Eye (tissue), 1 donor: ENCODE measurements around the gene AP3S2.
A peak's percentile ranks its signal among the peaks of the same experiment; 100 is the strongest.
"Not testable (repeated sequence)": the region's sequence is repeated elsewhere in the genome, so short reads cannot be mapped to it uniquely, and the experiment has no call there.

ENCODE experiments used
- DNase-seq: peaks from one replicate; pipeline ENCODE4 v3.0.0-alpha.2; 2015

Gene AP3S2

DNA sequence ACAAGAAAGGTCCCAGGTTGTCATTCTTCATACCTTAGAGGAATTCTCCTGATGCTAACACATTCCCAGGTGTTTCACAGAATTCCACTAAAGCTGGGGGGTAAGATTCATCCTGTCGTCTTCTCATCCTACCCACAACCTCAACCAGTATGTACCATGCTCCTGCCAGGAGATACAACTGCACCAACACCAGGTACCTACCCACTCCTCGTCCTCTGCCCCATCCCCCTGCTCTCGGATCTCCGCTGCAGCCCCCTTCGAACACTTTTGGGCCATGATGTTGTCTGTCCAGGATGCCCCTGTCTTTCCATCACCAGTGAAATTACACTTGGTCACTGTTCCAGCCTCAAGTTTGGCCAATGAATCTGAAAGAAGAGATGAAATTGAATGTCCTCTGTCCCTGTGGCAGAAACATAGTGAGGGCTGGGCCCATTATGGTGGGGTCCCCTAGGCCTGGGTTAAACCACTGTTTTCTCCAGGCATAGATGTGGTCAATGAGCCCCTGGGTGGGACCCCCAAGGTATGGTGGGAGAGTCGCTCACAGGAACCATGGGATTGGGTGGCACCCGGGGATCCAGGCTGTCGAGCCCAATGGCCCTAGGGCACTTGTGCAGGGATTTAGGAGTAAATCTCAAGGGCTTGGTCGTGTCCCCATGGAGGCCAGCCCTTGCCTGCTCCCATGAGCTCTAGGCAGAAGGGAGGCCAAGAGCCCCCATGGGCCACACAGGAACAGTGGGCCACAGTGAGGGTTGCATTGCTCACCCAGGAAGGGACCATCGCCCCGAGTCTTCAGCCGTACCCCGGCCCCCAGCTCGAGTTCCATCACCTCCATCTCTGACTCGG lies 9.4 kb upstream of the AP3S2 start:
- DNase-seq = no peak

- DNase-seq = no peak
Observed at GRCh38 chr15:89900849-89901248, 7.1 kb upstream of the AP3S2 start.

GRCh38 chr15:89899951-89900567 lies 6.3 kb upstream of the AP3S2 start:
- no peak for DNase-seq

DNA sequence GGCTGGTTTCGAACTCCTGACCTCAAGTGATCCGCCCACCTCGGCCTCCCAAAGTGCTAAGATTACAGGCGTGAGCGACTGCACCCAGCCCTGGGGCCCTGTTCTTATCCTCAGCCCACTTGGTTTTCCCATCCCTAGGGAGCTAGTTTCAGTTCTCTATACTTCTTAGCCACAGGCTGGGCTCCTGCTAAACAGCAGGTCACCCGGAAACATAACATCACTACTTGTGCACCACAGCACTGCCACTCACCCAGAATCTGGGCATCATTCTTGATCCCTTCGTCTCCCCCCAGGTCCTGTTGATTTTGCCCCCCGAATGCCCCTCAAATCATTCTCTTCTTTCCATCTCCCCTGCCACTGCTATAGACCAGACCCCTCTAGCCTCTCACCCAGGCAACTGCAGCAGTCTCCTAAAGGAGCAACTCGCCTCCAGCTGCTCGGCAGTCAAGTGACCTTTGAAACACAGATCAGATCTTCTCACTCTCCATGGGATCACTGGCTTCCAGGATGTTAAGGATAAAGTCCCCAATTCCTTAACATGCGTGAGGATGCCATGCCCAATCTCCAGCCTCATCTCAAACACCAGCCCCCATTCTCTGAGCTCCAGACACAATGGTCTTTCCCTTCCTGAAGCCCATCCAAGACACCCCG lies 5.6 kb upstream of the AP3S2 start:
- no peak for DNase-seq

- DNase-seq = peak; percentile 28
Observed at GRCh38 chr15:89898614-89899294, 5.0 kb upstream of the AP3S2 start.

DNA sequence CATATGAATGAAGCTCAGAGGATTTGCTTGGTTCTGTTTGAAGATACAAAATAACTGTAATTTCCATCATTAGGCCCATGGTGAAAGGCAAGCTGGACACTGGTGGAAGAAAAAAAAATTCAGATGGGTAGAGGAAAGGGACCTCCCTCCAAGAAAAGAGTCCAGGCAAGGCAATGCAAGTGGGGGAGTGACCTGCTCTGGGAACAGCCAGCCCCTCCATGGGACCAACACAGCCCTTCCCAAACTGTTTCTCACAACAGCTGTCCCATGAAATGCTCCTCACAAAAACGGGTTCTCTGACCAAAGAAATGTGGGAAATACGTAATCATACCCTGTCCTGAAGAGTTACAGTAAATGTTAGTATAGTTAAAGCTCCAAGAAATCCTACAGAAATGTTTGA lies 4.4 kb upstream of the AP3S2 start:
- DNase-seq = no peak

- DNase-seq = no peak
Observed at GRCh38 chr15:89893027-89893426, 767 bp downstream of the AP3S2 start.

DNA sequence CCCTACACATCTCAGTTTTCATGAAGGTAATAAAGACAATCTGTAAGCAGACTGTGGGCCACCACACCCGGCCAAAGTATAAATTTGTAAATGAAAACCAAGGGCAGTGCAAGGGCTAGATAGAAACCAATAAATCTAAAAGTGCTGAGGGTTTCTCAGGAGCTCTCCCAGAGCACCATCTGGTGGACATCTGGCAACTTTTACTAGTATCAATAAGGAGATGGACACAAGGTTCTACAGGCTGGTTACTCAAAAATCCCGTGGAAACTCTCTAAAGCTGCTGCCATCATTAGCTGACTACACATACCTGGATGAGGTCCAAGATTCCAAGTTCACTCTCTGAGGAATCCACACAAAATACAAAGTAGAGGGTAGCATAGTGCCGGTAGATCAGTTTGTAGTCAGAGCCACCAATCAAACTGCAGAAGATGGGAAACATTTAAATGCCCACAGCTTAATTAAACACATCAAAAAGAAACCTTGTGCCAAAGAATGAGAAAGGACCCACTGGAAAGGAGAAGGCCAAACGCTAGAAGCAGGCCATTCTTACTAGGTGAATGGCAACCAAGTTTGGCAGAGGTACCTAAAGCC lies 5.5 kb downstream of the AP3S2 start:
- DNase-seq = peak; percentile 33

- DNase-seq = no peak
Observed at GRCh38 chr15:89885611-89886010, 8.2 kb downstream of the AP3S2 start.

DNA sequence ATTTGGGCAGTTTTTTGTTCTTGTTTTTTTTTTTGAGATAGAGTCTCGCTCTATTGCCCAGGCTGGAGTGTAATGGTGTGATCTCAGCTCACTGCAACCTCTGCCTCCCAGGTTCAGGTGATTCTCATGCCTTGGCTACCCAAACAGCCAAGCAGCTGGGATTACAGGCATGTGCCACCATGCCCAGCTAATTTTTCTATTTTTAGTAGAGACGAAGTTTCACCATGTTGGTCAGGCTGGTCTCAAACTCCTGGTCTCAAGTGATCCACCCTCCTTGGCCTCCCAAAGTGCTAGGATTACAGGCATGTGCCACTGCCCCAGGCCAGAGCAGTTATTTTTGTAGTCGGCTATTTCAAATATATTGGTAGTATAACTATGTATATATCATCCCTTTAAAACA lies 8.6 kb downstream of the AP3S2 start:
- not testable (repeated sequence) for DNase-seq

DNA sequence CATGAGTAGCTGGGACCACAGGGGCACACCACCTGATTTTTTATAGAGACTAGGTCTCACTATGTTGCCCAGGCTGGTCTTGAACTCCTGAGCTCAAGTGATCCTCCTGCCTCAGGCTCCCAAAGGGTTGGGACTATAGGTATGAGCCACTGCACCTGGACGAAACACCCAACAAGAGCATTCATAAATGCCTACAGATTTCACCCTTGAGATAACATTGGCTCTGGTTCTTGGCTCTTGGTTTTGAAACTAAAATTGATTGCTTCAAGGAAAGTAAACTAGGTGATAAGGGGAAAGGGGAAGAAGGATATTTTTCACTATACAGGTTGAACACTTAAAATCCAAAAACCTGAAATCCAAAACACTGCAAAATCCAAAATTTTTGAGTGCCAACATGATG lies 10.3 kb downstream of the AP3S2 start:
- DNase-seq = no peak

DNA sequence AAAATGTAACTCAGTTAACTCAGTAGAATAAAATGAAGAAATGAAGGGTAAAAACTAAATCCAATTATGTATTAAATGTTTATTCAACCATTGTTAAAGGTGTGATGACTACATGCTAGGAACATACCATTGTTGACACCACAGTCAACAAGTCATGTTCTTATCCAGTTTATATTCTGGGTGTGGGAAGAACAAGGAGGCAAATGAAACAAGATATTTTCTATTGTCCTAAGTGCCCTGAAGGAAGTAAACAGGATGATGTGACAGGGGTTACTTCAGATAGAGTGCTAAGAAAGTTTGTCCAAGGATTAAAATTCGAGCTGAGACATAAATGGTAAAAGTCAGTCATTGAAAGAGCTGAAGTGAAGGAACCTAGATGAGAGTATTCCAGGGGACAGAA lies 13.1 kb downstream of the AP3S2 start:
- DNase-seq = no peak

DNA sequence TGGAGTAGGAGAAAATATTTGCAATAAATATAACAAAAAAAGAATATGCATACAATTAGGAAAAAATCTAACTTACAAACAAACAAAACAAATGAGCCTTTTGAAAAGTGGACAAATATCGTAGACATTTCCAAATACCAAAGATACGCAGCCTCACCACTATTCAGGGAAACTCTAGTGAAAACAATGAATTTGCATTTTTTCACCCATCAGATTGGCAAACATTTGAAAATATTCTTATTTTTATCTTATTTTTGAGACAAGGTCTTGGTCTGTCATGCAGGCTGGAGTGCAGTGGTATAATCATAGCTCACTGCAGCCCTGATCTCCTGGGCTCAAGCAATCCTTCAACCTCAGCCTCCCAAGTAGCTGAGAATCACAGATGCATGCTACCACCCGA lies 15.5 kb downstream of the AP3S2 start:
- no peak for DNase-seq

DNA sequence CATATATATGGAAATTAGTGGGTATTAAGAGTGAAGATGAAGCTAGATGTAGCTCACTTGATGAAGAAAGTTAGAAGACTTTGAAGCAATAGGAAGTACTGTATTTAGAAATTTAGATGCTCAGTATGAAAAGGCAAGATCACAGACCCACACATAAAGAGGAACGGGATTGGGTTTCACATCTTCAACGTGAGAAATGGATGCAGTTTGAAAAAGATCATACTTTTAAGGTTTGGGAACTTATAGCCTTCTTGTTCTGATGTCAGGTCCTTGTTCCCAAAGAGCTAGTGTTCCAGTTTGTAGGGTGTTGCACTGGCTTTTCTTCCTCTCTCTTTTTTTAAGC lies 16.7 kb downstream of the AP3S2 start:
- no peak for DNase-seq

DNA sequence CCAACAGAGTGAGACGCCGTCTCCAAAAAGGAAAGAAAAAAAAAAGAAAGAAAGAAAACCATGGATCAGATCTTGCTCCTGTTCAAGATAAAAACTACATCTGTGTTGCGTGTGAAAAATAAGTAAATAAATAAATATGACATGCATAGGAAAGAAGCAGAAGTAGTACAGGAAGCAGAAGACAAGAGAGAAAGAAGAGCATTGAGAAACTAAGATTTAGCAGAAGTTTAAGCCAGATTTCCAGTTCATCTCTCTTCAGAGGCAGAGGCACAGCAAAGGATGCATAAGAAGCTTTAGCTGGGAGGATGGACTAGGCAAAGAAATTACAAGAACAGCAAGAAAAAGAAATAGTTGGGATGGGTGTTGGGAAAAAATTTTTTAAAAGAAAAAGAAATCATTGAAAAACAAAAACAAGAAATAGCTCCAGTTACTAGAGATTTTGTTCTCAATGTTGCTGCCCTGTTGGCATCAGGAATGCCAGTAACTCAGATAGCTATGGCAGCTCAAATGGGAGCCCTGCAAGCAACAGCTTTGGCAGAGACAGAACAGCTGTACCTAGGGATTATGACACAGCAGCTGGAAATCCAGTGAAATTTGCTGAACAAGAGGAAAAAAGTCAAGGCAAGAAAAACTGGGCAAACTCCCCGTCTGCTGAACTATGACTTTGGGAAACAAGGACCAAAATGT lies 17.3 kb downstream of the AP3S2 start:
- DNase-seq = no peak

GRCh38 chr15:89875741-89876140 lies 18.1 kb downstream of the AP3S2 start:
- DNase-seq = no peak

- DNase-seq = peak; percentile 87
Observed at GRCh38 chr15:89874926-89875564, 18.7 kb downstream of the AP3S2 start.

DNA sequence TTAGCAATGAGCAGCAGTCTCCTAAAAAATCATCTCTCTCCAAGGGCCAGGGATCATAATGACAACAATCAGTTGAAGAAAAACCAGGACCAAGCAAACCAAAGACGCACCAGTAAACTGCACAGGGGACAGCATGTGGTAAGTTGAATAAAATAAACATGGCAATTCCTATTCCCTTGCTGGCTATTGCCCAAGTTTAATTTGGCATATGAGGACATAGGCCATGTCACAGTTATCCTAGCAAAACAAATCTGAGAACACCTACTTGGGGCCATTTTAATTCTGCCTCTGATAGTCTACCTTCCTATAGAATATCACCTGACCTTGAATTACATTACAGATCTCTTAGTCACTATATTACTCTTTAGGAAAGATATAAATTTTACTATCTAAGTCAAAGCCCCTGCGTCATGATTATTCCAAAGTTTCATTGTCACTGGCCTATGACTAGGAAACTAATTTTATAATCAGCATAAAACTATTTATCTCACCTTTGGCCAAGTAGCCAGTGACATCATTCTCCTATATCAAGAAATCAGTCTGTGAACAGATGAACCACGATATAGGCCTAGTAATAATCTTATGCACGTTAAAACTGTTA lies 23.0 kb downstream of the AP3S2 start:
- no peak for DNase-seq

DNA sequence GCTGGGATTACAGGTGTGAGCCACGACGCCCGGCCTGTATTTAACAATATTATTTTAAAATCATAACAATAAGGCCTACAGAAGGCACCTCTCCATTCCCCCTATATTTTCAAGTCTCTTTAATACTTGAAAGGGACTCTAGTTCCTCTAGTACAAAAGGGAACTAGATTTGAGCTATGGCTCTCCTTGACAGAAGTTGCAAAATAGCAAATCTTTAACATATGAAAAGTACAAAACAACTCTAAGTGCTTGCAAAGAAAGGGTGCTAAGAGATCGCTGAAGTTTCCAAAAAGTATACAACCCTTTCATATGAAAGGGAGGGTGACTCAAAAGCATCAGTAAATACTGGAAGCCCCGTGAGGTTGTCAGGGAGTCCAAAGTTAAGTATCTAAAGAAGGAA lies 23.8 kb downstream of the AP3S2 start:
- DNase-seq = no peak

DNA sequence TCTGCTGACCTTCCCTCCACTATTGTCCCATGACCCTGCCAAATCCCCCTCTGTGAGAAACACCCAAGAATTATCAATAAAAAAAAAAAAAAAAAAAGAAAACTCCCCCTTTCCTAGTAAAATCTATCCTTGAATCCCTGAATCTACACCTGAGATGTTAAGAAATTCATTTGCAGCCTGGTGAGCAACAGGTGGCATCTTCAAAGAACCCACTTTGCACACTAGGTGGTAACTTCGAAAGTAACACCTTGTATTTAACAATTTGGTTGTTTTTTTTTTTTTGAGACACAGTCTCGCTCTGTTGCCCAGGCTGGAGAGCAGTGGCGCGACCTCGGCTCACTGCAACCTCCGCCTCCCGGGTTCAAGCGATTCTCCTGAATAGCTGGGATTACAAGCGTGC lies 24.3 kb downstream of the AP3S2 start:
- DNase-seq = not testable (repeated sequence)

DNA sequence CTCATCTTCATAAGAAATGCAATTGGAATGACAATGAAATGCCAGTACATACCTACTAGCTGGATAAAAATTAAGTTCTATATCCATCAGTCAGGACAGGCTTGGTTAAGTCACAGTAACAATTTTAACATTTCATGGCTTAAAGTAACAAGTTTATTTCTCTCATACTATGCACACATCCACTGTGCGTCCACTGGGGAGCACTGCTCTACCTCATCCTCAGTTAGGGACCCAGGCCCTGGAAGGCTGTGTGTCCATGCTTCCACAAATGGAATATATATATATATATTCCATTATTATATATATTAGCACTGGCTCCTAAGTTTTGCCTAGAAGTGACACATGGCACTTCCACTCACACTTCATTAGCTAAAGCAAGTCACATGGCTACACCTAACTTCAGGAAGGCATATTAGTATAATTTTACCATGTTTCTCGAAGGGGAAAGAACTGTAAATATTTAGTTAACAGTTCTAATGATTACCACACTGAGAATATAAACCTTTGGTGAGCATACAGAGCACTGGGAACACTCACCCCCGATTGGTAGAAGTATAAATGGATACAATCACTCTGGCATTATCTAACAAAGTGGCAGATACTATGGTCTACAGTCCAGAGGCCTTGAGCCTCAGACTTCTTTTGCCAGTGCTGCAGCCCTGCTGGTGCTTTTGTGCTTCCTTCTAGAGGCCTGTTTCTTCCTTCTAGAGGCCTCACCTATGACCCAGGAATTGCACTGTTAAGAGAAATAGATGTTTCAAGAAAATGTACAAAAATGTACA lies 28.6 kb downstream of the AP3S2 start:
- no peak for DNase-seq
